ENCODE data around the gene LHX4. TPM values are rescaled to one million over a fixed set of nuclear protein-coding genes. Genes with fewer than 3 reads are reported as not detected.
A peak's percentile ranks its signal among the peaks of the same experiment; 100 is the strongest.

Gene LHX4
- total and polyA plus RNA-seq, 2 experiments from 2014 or later = 0.30 TPM; not detected in 1

- Histone ChIP-seq H3K36me3 (ENCODE audit: low read depth) (no peaks in the 10 kb centered on the region), H2AFZ (no peak overlapping the region), H3K27ac (no peak overlapping the region), H3K9ac (no peak overlapping the region), H4K20me1 (ENCODE audit: insufficient read depth) (no peaks in the 10 kb centered on the region), H3K4me2 (ENCODE audit: unreplicated experiment) (no peak overlapping the region), H3F3A (ENCODE audit: insufficient read depth) (no peaks in the 10 kb centered on the region), H3K9me2 (ENCODE audit: insufficient read depth) (no peaks in the 10 kb centered on the region), H3K4me3 (no peak overlapping the region), H3K4me1 (ENCODE audit: insufficient read depth) (no peaks in the 10 kb centered on the region), H3K9me3 (ENCODE audit: low read depth) (no peaks in the 10 kb centered on the region), H3K79me2 (ENCODE audit: insufficient read depth) (no peaks in the 10 kb centered on the region), H3K27me3 (replicated peaks; ENCODE audit: insufficient read depth) (no peaks in the 10 kb centered on the region)
- peak; percentile 27 for DNase-seq
- in situ Hi-C loops (cut with MboI) = no loop called here
- WGBS, 2 experiments (ENCODE audit: low coverage in 1 of 2, low lambda C conversion rate in 2 of 2, missing lambda C conversion rate in 2 of 2) = 50 to 52% methylated on average over 11 of the region's 11 CpGs
- TF ChIP-seq EZH2 (IDR thresholded peaks at IDR 0.05; ENCODE audit: insufficient read depth, poor library complexity, severe bottlenecking) (no peak), EZH2phosphoT487 (IDR thresholded peaks at IDR 0.05; ENCODE audit: insufficient read depth, low read depth) (no peak)
Observed at GRCh38 chr1:180248731-180249681, 18.9 kb downstream of the LHX4 start.

GRCh38 chr1:180249725-180250498, 19.8 kb downstream of the LHX4 start:
- no peaks in the 10 kb centered on the region for H3K9me3 ChIP-seq (ENCODE audit: low read depth)
- H3K4me2 ChIP-seq (ENCODE audit: unreplicated experiment) = no peak overlapping the region
- no peak overlapping the region for H3K9ac ChIP-seq
- in situ Hi-C loops (cut with MboI) = loop anchor here (10.0 kb wide), 1 partner anchor 225 kb away; no protein-coding TSS in a partner anchor
- H3K36me3 ChIP-seq (ENCODE audit: low read depth) = no peaks in the 10 kb centered on the region
- H4K20me1 ChIP-seq (ENCODE audit: insufficient read depth) = no peaks in the 10 kb centered on the region
- H3K9me2 ChIP-seq (ENCODE audit: insufficient read depth) = no peaks in the 10 kb centered on the region
- H3K4me3 ChIP-seq = no peak overlapping the region
- DNase-seq = no peak
- H3K79me2 ChIP-seq (ENCODE audit: insufficient read depth) = no peaks in the 10 kb centered on the region
- no peaks in the 10 kb centered on the region for H3K27me3 ChIP-seq (replicated peaks; ENCODE audit: insufficient read depth)
- TF ChIP-seq EZH2 (IDR thresholded peaks at IDR 0.05; ENCODE audit: insufficient read depth, poor library complexity, severe bottlenecking) (no peak), EZH2phosphoT487 (IDR thresholded peaks at IDR 0.05; ENCODE audit: insufficient read depth, low read depth) (no peak)
- no peak overlapping the region for H2AFZ ChIP-seq
- 64 to 69% methylated on average over 13 of the region's 13 CpGs for WGBS, 2 experiments (ENCODE audit: low coverage in 1 of 2, low lambda C conversion rate in 2 of 2, missing lambda C conversion rate in 2 of 2)
- H3K4me1 ChIP-seq (ENCODE audit: insufficient read depth) = no peaks in the 10 kb centered on the region
- no peak overlapping the region for H3K27ac ChIP-seq
- H3F3A ChIP-seq (ENCODE audit: insufficient read depth) = no peaks in the 10 kb centered on the region

GRCh38 chr1:180250499-180250770, 20.4 kb downstream of the LHX4 start:
- H2AFZ ChIP-seq = no peak overlapping the region
- TF ChIP-seq EZH2phosphoT487 (IDR thresholded peaks at IDR 0.05; ENCODE audit: insufficient read depth, low read depth) (no peak), EZH2 (IDR thresholded peaks at IDR 0.05; ENCODE audit: insufficient read depth, poor library complexity, severe bottlenecking) (no peak)
- DNase-seq = no peak
- no peaks in the 10 kb centered on the region for H3K4me1 ChIP-seq (ENCODE audit: insufficient read depth)
- H3K36me3 ChIP-seq (ENCODE audit: low read depth) = no peaks in the 10 kb centered on the region
- no peaks in the 10 kb centered on the region for H3K9me2 ChIP-seq (ENCODE audit: insufficient read depth)
- no peaks in the 10 kb centered on the region for H3F3A ChIP-seq (ENCODE audit: insufficient read depth)
- in situ Hi-C loops (cut with MboI) = loop anchor here (10.0 kb wide), 1 partner anchor 224 kb away; no protein-coding TSS in a partner anchor
- H3K9ac ChIP-seq = no peak overlapping the region
- no peak overlapping the region for H3K4me2 ChIP-seq (ENCODE audit: unreplicated experiment)
- no peaks in the 10 kb centered on the region for H4K20me1 ChIP-seq (ENCODE audit: insufficient read depth)
- no peak overlapping the region for H3K4me3 ChIP-seq
- no peaks in the 10 kb centered on the region for H3K79me2 ChIP-seq (ENCODE audit: insufficient read depth)
- H3K27ac ChIP-seq = no peak overlapping the region
- no peaks in the 10 kb centered on the region for H3K9me3 ChIP-seq (ENCODE audit: low read depth)
- no peaks in the 10 kb centered on the region for H3K27me3 ChIP-seq (replicated peaks; ENCODE audit: insufficient read depth)
- WGBS, 2 experiments (ENCODE audit: low coverage in 1 of 2, low lambda C conversion rate in 2 of 2, missing lambda C conversion rate in 2 of 2) = 48 to 54% methylated on average over 6 to 7 of the region's 7 CpGs

DNA sequence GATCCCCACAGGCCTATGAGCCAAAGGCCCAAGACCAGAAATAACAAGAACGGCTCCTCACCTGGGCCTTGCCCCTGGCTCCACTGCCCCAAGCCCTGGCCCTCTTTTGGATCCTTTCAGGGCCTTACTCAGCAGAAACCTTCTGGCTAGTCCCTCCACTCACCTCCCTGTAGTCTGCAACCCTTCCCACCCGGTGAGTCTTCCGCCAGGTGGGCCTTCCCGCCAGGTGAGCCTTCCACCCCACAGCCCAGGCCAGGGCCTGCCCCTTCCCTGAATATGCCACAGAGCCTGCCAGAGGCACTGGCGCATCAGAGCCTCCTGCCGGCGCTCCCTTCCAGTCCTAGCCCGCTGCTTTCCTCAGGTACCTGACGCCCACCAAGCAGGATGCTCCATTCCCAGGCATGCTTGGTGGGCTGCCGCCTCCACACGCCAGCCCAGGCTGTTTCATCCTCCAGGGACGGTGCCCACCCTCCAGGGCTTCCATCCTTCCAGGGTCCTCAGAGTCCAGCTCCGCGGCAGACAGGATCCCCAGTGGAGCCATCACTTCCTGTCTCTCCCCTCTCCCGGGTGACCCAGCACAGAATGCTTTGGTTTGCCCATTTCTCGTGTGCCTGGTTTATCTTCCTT, 20.9 kb downstream of the LHX4 start:
- Histone ChIP-seq H3K36me3 (ENCODE audit: low read depth) (no peaks in the 10 kb centered on the region), H2AFZ (no peak overlapping the region), H3K4me1 (ENCODE audit: insufficient read depth) (no peaks in the 10 kb centered on the region), H3K9me3 (ENCODE audit: low read depth) (no peaks in the 10 kb centered on the region), H3K27me3 (replicated peaks; ENCODE audit: insufficient read depth) (no peaks in the 10 kb centered on the region), H3K9ac (no peak overlapping the region), H3K4me3 (no peak overlapping the region), H3F3A (ENCODE audit: insufficient read depth) (no peaks in the 10 kb centered on the region), H3K79me2 (ENCODE audit: insufficient read depth) (no peaks in the 10 kb centered on the region), H3K27ac (no peak overlapping the region), H4K20me1 (ENCODE audit: insufficient read depth) (no peaks in the 10 kb centered on the region), H3K4me2 (ENCODE audit: unreplicated experiment) (no peak overlapping the region), H3K9me2 (ENCODE audit: insufficient read depth) (no peaks in the 10 kb centered on the region)
- no peak for DNase-seq
- in situ Hi-C loops (cut with MboI) = loop anchor here (10.0 kb wide), 1 partner anchor 224 kb away; no protein-coding TSS in a partner anchor
- no peak for TF ChIP-seq EZH2phosphoT487 (IDR thresholded peaks at IDR 0.05; ENCODE audit: insufficient read depth, low read depth)
- TF ChIP-seq EZH2 (IDR thresholded peaks at IDR 0.05; ENCODE audit: insufficient read depth, poor library complexity, severe bottlenecking) = no peak
- 68 to 72% methylated on average over 16 of the region's 16 CpGs for WGBS, 2 experiments (ENCODE audit: low coverage in 1 of 2, low lambda C conversion rate in 2 of 2, missing lambda C conversion rate in 2 of 2)
